ENCODE results near the gene ZBTB1. TPM values are rescaled to one million over a fixed set of nuclear protein-coding genes. Genes with fewer than 3 reads are reported as not detected.

Gene ZBTB1
- total and polyA plus RNA-seq, 10 of the 15 experiments (the other 5 are each of a cell fraction or from before 2014, with no cell fraction given) = 12.3 to 127 (median 40.0) TPM

GRCh38 chr14:64541261-64541971, 36.8 kb downstream of the ZBTB1 start (continued):
- TF ChIP-seq IRF5 (IDR thresholded peaks at IDR 0.05; ENCODE audit: borderline replicate concordance) (no peak), SIX5 (IDR thresholded peaks at IDR 0.05; ENCODE audit: low read depth, low read length, severe bottlenecking) (no peak), GATAD2B (conservative IDR thresholded peaks at IDR 0.05; ENCODE audit: low read depth) (no peak)

- Histone ChIP-seq H3K4me1 (ENCODE audit: control insufficient read depth, insufficient read depth, low read length) (peaks cover 4% of the 10 kb centered on the region; the same call in 1 of the 2 replicates), H3K4me2 (ENCODE audit: control insufficient read depth, insufficient read depth) (peak overlapping the region; percentile 26; the same call in 1 of the 2 replicates), H3K4me3 (no peak overlapping the region), H3K27me3 (replicated peaks in 1 of 2; ENCODE audit: control insufficient read depth in 2 of 2, insufficient read depth in 2 of 2, low read length in 1 of 2) (peaks cover 6 to 9% of the 10 kb centered on the region in 2 experiments), H2AFZ (ENCODE audit: control insufficient read depth, low read depth, low read length) (no peak overlapping the region), H3K9ac (ENCODE audit: control insufficient read depth, insufficient read depth, low read length) (no peak overlapping the region), H3K79me2 (ENCODE audit: control insufficient read depth, insufficient read depth, low read length) (no peaks in the 10 kb centered on the region), H4K20me1 (ENCODE audit: control insufficient read depth, insufficient read depth) (no peaks in the 10 kb centered on the region), H3K27ac (ENCODE audit: control insufficient read depth, insufficient read depth) (no peak overlapping the region), H3K9me3 (replicated peaks; ENCODE audit: control insufficient read depth, insufficient read depth, low read length) (peaks cover 15% of the 10 kb centered on the region; the same call in 2 of the 3 replicates), H3K36me3 (ENCODE audit: control insufficient read depth in 2 of 2, insufficient read depth in 2 of 2, low read length in 1 of 2) (no peaks in the 10 kb centered on the region)
- in situ Hi-C loops (cut with MboI) (no loop called here), intact Hi-C loops (cut with micrococcal nuclease; ENCODE audit: unreplicated experiment) (loop anchor here (2.0 to 5.0 kb wide), 3 partner anchors 37 to 220 kb away; partner anchors contain the start of gene ZBTB1)
- WGBS (ENCODE audit: insufficient coverage, insufficient replicate concordance, low lambda C conversion rate, missing lambda C conversion rate) = 85% methylated on average over 61 of the region's 61 CpGs
- ChIA-PET RAD21 (ENCODE audit: unreplicated experiment) (no interaction called here), POLR2A (no interaction called here), CTCF (interaction anchor here (1.4 to 2.0 kb wide), 3 partner anchors 13 to 95 kb away, joined by 3 to 9 read pairs (median 6); no protein-coding TSS in a partner anchor), SMC1A (ENCODE audit: uncharacterized antibody, unreplicated experiment) (interaction anchor here (1.2 kb wide), 2 partner anchors 19 to 47 kb away, joined by 3 to 7 read pairs; no protein-coding TSS in a partner anchor)
- FAIRE-seq (no peak), ATAC-seq (no peak), DNase-seq (ENCODE audit: low read depth, low spot score) (no peak)
- no TSS peak for BruUV-seq (replicated peaks)
- TF ChIP-seq YBX1 (IDR thresholded peaks at IDR 0.05) = no peak
- TF ChIP-seq BCL11A (IDR thresholded peaks at IDR 0.05; ENCODE audit: low read depth, low read length) = no peak
- TF ChIP-seq ZNF274 (IDR thresholded peaks at IDR 0.05; ENCODE audit: insufficient read depth, insufficient read length) = no peak
- TF ChIP-seq IRF3 (IDR thresholded peaks at IDR 0.05) = no peak
- TF ChIP-seq ZNF592 (IDR thresholded peaks at IDR 0.05) = no peak
- no peak for TF ChIP-seq MLLT1 (IDR thresholded peaks at IDR 0.05)
- TF ChIP-seq FOS (IDR thresholded peaks at IDR 0.05; ENCODE audit: borderline replicate concordance, extremely low read depth, insufficient read length) = no peak
Measured at GRCh38 chr14:64541972-64542835, 37.6 kb downstream of the ZBTB1 start.

All from GM12878 (cell line).